SK-N-MC (cell line): ENCODE results near the gene KCNT1.

Source experiments
- DNase-seq: peaks from one replicate; pipeline ENCODE4 v3.0.0-alpha.2; 2011; ENCODE audit warnings: low read depth, low spot score
- H3K27ac ChIP-seq: fragments of 200-600 bp; sonication (generic); 2 replicates; pipeline ENCODE4 v1.5.1; 2016; ENCODE audit warnings: mixed run types
- H3K36me3 ChIP-seq: fragments of 200-600 bp; sonication (generic); 2 replicates; pipeline ENCODE4 v1.6.1; 2017; ENCODE audit warnings: antibody characterized with exemption, low read length, mixed read lengths; ENCODE audit not compliant: insufficient read depth
- H3K4me3 ChIP-seq: fragments of 200-600 bp; sonication (generic); 2 replicates; pipeline ENCODE4 v1.5.1; 2016
- H3K9ac ChIP-seq: fragments of 200-600 bp; sonication (generic); 2 replicates; pipeline ENCODE4 v1.8.0; 2017; ENCODE audit warnings: mixed run types, mixed read lengths; ENCODE audit not compliant: insufficient read length
- H3K9me3 ChIP-seq: fragments of 200-600 bp; sonication (generic); 2 replicates; pipeline ENCODE4 v1.6.1; 2017; ENCODE audit warnings: low read depth, mild to moderate bottlenecking, antibody characterized with exemption, low read length, moderate library complexity, mixed read lengths
- EZH2 ChIP-seq: fragments of 200-600 bp; sonication (generic); IDR thresholded peaks from one replicate; pipeline ENCODE4 v1.6.1; 2017; ENCODE audit warnings: antibody characterized with exemption
- FOXP2 ChIP-seq: optimal IDR thresholded peaks from 2 replicates; pipeline ENCODE3; 2011; ENCODE audit warnings: mild to moderate bottlenecking, moderate library complexity; ENCODE audit not compliant: insufficient read depth; ENCODE audit errors: extremely low read length, control extremely low read depth
- POLR2AphosphoS5 ChIP-seq: IDR thresholded peaks from 2 replicates; pipeline ENCODE4 v1.6.1; 2012; ENCODE audit warnings: mild to moderate bottlenecking, low read depth, low read length, borderline replicate concordance

KCNT1 gene

GRCh38 chr9:135759676-135760300 is 57.8 kb downstream of the KCNT1 start:
- Histone ChIP-seq H3K4me3 (no peak overlapping the region), H3K36me3 (no peaks in the 10 kb centered on the region), H3K27ac (no peak overlapping the region), H3K9me3 (no peaks in the 10 kb centered on the region), H3K9ac (no peak overlapping the region)
- DNase-seq, result no peak
- TF ChIP-seq POLR2AphosphoS5 (no peak), EZH2 (no peak), FOXP2 (no peak)

GRCh38 chr9:135760465-135760864 is 58.5 kb downstream of the KCNT1 start:
- Histone ChIP-seq H3K36me3 (no peaks in the 10 kb centered on the region), H3K27ac (no peak overlapping the region), H3K9me3 (no peaks in the 10 kb centered on the region), H3K9ac (no peak overlapping the region), H3K4me3 (no peak overlapping the region)
- DNase-seq, result no peak
- TF ChIP-seq POLR2AphosphoS5, result no peak

GRCh38 chr9:135761150-135761844 is 59.3 kb downstream of the KCNT1 start:
- H3K9ac ChIP-seq, result no peak overlapping the region

GRCh38 chr9:135761845-135762168 is 59.8 kb downstream of the KCNT1 start:
- no peak for DNase-seq
- Histone ChIP-seq H3K9me3 (no peaks in the 10 kb centered on the region), H3K4me3 (no peak overlapping the region), H3K36me3 (no peaks in the 10 kb centered on the region), H3K9ac (no peak overlapping the region), H3K27ac (no peak overlapping the region)
- TF ChIP-seq FOXP2, result no peak
- TF ChIP-seq POLR2AphosphoS5, result no peak
- no peak for TF ChIP-seq EZH2

More at GRCh38 chr9:135761150-135761844, 59.3 kb downstream of the KCNT1 start:
- no peak overlapping the region for H3K4me3 ChIP-seq
- H3K9me3 ChIP-seq, result no peaks in the 10 kb centered on the region
- TF ChIP-seq FOXP2 (no peak), POLR2AphosphoS5 (no peak), EZH2 (no peak)
- no peak for DNase-seq
- H3K36me3 ChIP-seq, result no peaks in the 10 kb centered on the region
- no peak overlapping the region for H3K27ac ChIP-seq

GRCh38 chr9:135762921-135763320 is 60.9 kb downstream of the KCNT1 start:
- no peaks in the 10 kb centered on the region for H3K9me3 ChIP-seq

GRCh38 chr9:135763716-135764446 is 61.9 kb downstream of the KCNT1 start:
- Histone ChIP-seq H3K4me3 (no peak overlapping the region), H3K9me3 (no peaks in the 10 kb centered on the region), H3K36me3 (no peaks in the 10 kb centered on the region), H3K9ac (no peak overlapping the region), H3K27ac (no peak overlapping the region)
- no peak for DNase-seq
- TF ChIP-seq FOXP2, result no peak
- no peak for TF ChIP-seq POLR2AphosphoS5
- TF ChIP-seq EZH2, result no peak

More at GRCh38 chr9:135762921-135763320, 60.9 kb downstream of the KCNT1 start:
- no peak overlapping the region for H3K27ac ChIP-seq
- no peak overlapping the region for H3K9ac ChIP-seq
- DNase-seq, result no peak
- no peak overlapping the region for H3K4me3 ChIP-seq
- TF ChIP-seq FOXP2 (no peak), POLR2AphosphoS5 (no peak), EZH2 (no peak)
- H3K36me3 ChIP-seq, result no peaks in the 10 kb centered on the region

- no peak overlapping the region for H3K27ac ChIP-seq
These were observed 62.7 kb downstream of the KCNT1 start for GRCh38 chr9:135764731-135765130.

GRCh38 chr9:135765416-135765815 is 63.4 kb downstream of the KCNT1 start:
- Histone ChIP-seq H3K36me3 (no peaks in the 10 kb centered on the region), H3K9ac (no peak overlapping the region), H3K27ac (no peak overlapping the region), H3K9me3 (no peaks in the 10 kb centered on the region), H3K4me3 (no peak overlapping the region)
- no peak for TF ChIP-seq POLR2AphosphoS5
- no peak for TF ChIP-seq EZH2
- TF ChIP-seq FOXP2, result no peak
- DNase-seq, result no peak

More at GRCh38 chr9:135764731-135765130, 62.7 kb downstream of the KCNT1 start:
- H3K9me3 ChIP-seq, result no peaks in the 10 kb centered on the region
- no peaks in the 10 kb centered on the region for H3K36me3 ChIP-seq
- no peak for DNase-seq
- H3K4me3 ChIP-seq, result no peak overlapping the region
- no peak overlapping the region for H3K9ac ChIP-seq
- TF ChIP-seq EZH2, result no peak
- no peak for TF ChIP-seq POLR2AphosphoS5
- no peak for TF ChIP-seq FOXP2
